Breast epithelium (tissue), 3 donors: Measurements from ENCODE around the gene NADK.

Experiments used
- POLR2A ChIP-seq: fragments of 450-650 bp; IDR thresholded peaks from one replicate; pipeline ENCODE4 v1.6.1; 2016; ENCODE audit warnings: antibody characterized with exemption, mild to moderate bottlenecking, moderate library complexity
- TF ChIP-seq, protein P1 (sequence below), 3 donors: fragments of 450-650 bp; IDR thresholded peaks; one replicate each; pipeline ENCODE4 v1.5.1; 2016 to 2017; ENCODE audit warnings: antibody characterized with exemption in 3 of 3, mild to moderate bottlenecking in 3 of 3, moderate library complexity in 3 of 3

DNA sequence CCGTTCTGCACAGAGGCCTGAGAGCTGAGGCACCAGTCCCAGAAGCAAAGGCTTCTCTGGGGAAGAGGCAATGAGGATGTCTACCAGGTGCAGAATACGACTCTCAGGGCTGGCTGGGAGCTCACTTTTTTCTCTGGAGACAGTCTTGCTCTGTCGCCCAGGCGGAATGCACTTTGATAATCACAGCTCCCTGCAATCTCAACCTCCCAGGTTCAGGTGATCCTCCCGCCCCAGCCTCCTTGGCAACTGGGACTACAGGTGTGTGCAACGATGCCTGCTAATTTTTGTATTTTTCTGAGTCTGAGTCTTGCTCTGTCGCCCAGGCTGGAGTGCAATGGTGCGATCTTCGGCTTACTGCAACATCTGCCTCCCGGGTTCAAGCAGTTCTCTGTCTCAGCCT, 17.6 kb downstream of the NADK start:
- TF ChIP-seq POLR2A = no peak
- TF ChIP-seq, protein P1, sequence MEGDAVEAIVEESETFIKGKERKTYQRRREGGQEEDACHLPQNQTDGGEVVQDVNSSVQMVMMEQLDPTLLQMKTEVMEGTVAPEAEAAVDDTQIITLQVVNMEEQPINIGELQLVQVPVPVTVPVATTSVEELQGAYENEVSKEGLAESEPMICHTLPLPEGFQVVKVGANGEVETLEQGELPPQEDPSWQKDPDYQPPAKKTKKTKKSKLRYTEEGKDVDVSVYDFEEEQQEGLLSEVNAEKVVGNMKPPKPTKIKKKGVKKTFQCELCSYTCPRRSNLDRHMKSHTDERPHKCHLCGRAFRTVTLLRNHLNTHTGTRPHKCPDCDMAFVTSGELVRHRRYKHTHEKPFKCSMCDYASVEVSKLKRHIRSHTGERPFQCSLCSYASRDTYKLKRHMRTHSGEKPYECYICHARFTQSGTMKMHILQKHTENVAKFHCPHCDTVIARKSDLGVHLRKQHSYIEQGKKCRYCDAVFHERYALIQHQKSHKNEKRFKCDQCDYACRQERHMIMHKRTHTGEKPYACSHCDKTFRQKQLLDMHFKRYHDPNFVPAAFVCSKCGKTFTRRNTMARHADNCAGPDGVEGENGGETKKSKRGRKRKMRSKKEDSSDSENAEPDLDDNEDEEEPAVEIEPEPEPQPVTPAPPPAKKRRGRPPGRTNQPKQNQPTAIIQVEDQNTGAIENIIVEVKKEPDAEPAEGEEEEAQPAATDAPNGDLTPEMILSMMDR (IDR thresholded peaks at IDR 0.05) = no peak
